Measurements from ENCODE around the gene TYW1B.
"Not testable (repeated sequence)": the region's sequence is repeated elsewhere in the genome, so short reads cannot be mapped to it uniquely, and the experiment has no call there.

Gene TYW1B

GRCh38 chr7:72751378-72751777 is 76.6 kb downstream of the TYW1B start:
- DNase-seq, result no peak

- not testable (repeated sequence) for DNase-seq
Observed at GRCh38 chr7:72748649-72749048, 79.4 kb downstream of the TYW1B start.

- DNase-seq, result not testable (repeated sequence)
Observed at GRCh38 chr7:72744244-72744926, 83.6 kb downstream of the TYW1B start.

GRCh38 chr7:72743801-72744200 is 84.2 kb downstream of the TYW1B start:
- DNase-seq, result not testable (repeated sequence)

- DNase-seq, result not testable (repeated sequence)
Observed at GRCh38 chr7:72739716-72740115, 88.3 kb downstream of the TYW1B start.

GRCh38 chr7:72735855-72736254 is 92.1 kb downstream of the TYW1B start:
- not testable (repeated sequence) for DNase-seq

- DNase-seq, result not testable (repeated sequence)
Observed at GRCh38 chr7:72730815-72731214, 97.2 kb downstream of the TYW1B start.

GRCh38 chr7:72730384-72730783 is 97.6 kb downstream of the TYW1B start:
- not testable (repeated sequence) for DNase-seq

- not testable (repeated sequence) for DNase-seq
Observed at GRCh38 chr7:72729130-72729529, 98.9 kb downstream of the TYW1B start.

GRCh38 chr7:72722694-72723093 is 105.3 kb downstream of the TYW1B start:
- DNase-seq, result not testable (repeated sequence)

GRCh38 chr7:72720890-72721289 is 107.1 kb downstream of the TYW1B start:
- DNase-seq, result not testable (repeated sequence)

GRCh38 chr7:72717252-72717774 is 110.7 kb downstream of the TYW1B start:
- DNase-seq, result not testable (repeated sequence)

GRCh38 chr7:72711927-72712326 is 116.1 kb downstream of the TYW1B start:
- DNase-seq, result not testable (repeated sequence)

GRCh38 chr7:72710983-72711382 is 117.0 kb downstream of the TYW1B start:
- no peak for DNase-seq

- no peak for DNase-seq
Observed at GRCh38 chr7:72709909-72710308, 118.1 kb downstream of the TYW1B start.

GRCh38 chr7:72708371-72709050 is 119.5 kb downstream of the TYW1B start:
- DNase-seq, result not testable (repeated sequence)

GRCh38 chr7:72706521-72706920 is 121.5 kb downstream of the TYW1B start:
- DNase-seq, result no peak

- DNase-seq, result not testable (repeated sequence)
Observed at GRCh38 chr7:72705693-72706092, 122.3 kb downstream of the TYW1B start.

GRCh38 chr7:72704894-72705293 is 123.1 kb downstream of the TYW1B start:
- no peak for DNase-seq

GRCh38 chr7:72700548-72700947 is 127.5 kb downstream of the TYW1B start:
- DNase-seq, result not testable (repeated sequence)

- DNase-seq, result not testable (repeated sequence)
Observed at GRCh38 chr7:72697066-72697465, 130.9 kb downstream of the TYW1B start.

GRCh38 chr7:72696643-72697042 is 131.4 kb downstream of the TYW1B start:
- DNase-seq, result not testable (repeated sequence)

- not testable (repeated sequence) for DNase-seq
Observed at GRCh38 chr7:72695482-72695881, 132.5 kb downstream of the TYW1B start.

GRCh38 chr7:72691442-72691841 is 136.6 kb downstream of the TYW1B start:
- not testable (repeated sequence) for DNase-seq

Data from right hindlimb (tissue), 1 donor.